HG03066 (cell line): Measurements from ENCODE around the gene MARK1.

Source experiments
- ATAC-seq: cut with Tn5 transposase; IDR thresholded peaks from one replicate; pipeline ENCODE4 v1.9.1; 2021; ENCODE audit warnings: low read depth; ENCODE audit not compliant: unreplicated experiment

The MARK1 gene

GRCh38 chr1:220527908-220528678 is at the start of gene MARK1:
TSS of gene MARK1 (plus strand) at chr1:220528136. CDS start at chr1:220528823, 687 bp downstream.
- ATAC-seq, result no peak

GRCh38 chr1:220483700-220484099 is 44.2 kb upstream of the MARK1 start:
- no peak for ATAC-seq

- no peak for ATAC-seq
These were observed 43.8 kb upstream of the MARK1 start for GRCh38 chr1:220484135-220484534.

GRCh38 chr1:220485131-220485530 is 42.8 kb upstream of the MARK1 start:
- no peak for ATAC-seq

- ATAC-seq, result no peak
These were observed 42.1 kb upstream of the MARK1 start for GRCh38 chr1:220485791-220486190.

- no peak for ATAC-seq
These were observed 40.6 kb upstream of the MARK1 start for GRCh38 chr1:220487297-220487820.

GRCh38 chr1:220491891-220492290 is 36.0 kb upstream of the MARK1 start:
- ATAC-seq, result no peak

GRCh38 chr1:220497220-220497947 is 30.6 kb upstream of the MARK1 start:
- no peak for ATAC-seq

- ATAC-seq, result no peak
These were observed 29.7 kb upstream of the MARK1 start for GRCh38 chr1:220498188-220498587.

GRCh38 chr1:220500372-220500771 is 27.6 kb upstream of the MARK1 start:
- no peak for ATAC-seq

GRCh38 chr1:220504329-220504728 is 23.6 kb upstream of the MARK1 start:
- ATAC-seq, result no peak

- ATAC-seq, result no peak
These were observed 20.9 kb upstream of the MARK1 start for GRCh38 chr1:220507085-220507484.

- no peak for ATAC-seq
These were observed 16.8 kb upstream of the MARK1 start for GRCh38 chr1:220511179-220511578.

GRCh38 chr1:220511785-220512184 is 16.2 kb upstream of the MARK1 start:
- no peak for ATAC-seq

GRCh38 chr1:220513834-220514233 is 14.1 kb upstream of the MARK1 start:
- no peak for ATAC-seq

- ATAC-seq, result no peak
These were observed 13.7 kb upstream of the MARK1 start for GRCh38 chr1:220514256-220514655.

- no peak for ATAC-seq
These were observed 11.8 kb upstream of the MARK1 start for GRCh38 chr1:220516014-220516721.

- ATAC-seq, result no peak
These were observed 11.3 kb upstream of the MARK1 start for GRCh38 chr1:220516722-220517042.

- no peak for ATAC-seq
These were observed 6.2 kb upstream of the MARK1 start for GRCh38 chr1:220521778-220522177.

GRCh38 chr1:220526294-220526693 is 1.6 kb upstream of the MARK1 start:
- no peak for ATAC-seq

- ATAC-seq, result no peak
These were observed 543 bp upstream of the MARK1 start for GRCh38 chr1:220527279-220527907.
